ENCODE results near the gene KDM7A.

DNA sequence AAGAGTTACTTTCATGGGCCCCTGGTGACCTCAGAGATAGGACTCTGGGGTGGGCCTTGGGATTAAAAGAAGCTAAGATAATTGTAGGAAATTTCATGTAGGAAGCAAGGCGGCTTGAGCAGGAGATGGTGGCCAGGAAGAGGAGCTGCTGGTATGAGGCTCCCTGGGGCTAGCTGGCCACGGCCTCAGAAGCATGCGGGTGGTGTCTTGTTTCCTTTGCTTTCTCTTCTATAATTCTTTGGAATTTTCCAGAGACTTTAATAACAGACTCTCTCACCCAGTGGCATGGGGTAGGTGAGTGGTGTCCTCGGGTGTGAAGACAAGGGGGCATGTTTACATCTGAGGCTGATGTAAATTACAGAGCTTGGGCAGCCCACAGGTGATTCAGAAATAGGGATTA, 41.9 kb upstream of the KDM7A start:
- TF ChIP-seq POLR2AphosphoS5 (IDR thresholded peaks at IDR 0.05) (no peak), POLR2A (IDR thresholded peaks at IDR 0.05) (no peak)
- TF ChIP-seq, protein P1, sequence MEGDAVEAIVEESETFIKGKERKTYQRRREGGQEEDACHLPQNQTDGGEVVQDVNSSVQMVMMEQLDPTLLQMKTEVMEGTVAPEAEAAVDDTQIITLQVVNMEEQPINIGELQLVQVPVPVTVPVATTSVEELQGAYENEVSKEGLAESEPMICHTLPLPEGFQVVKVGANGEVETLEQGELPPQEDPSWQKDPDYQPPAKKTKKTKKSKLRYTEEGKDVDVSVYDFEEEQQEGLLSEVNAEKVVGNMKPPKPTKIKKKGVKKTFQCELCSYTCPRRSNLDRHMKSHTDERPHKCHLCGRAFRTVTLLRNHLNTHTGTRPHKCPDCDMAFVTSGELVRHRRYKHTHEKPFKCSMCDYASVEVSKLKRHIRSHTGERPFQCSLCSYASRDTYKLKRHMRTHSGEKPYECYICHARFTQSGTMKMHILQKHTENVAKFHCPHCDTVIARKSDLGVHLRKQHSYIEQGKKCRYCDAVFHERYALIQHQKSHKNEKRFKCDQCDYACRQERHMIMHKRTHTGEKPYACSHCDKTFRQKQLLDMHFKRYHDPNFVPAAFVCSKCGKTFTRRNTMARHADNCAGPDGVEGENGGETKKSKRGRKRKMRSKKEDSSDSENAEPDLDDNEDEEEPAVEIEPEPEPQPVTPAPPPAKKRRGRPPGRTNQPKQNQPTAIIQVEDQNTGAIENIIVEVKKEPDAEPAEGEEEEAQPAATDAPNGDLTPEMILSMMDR (IDR thresholded peaks at IDR 0.05) = no peak

All from prostate gland (tissue), 2 donors.